ENCODE results near the gene FREM1. TPM values are rescaled to one million over a fixed set of nuclear protein-coding genes. Genes with fewer than 3 reads are reported as not detected.

The FREM1 gene
- total and polyA plus RNA-seq, 2 of the 13 experiments (the other 11 are each of a cell fraction or from before 2014, with no cell fraction given) = 64.3 to 202 TPM

GRCh38 chr9:14908295-14909180 is 1.7 kb downstream of the FREM1 start (continued):
- TF ChIP-seq MYPOP (CRISPR knock-in tag; IDR thresholded peaks at IDR 0.05) (0 out of 2 replicates have a peak, but pooled peaks have one; percentile 43), ZNF503 (CRISPR knock-in tag; IDR thresholded peaks at IDR 0.05) (peak; percentile 9; the same call in 1 of the 2 replicates), HNF1A (IDR thresholded peaks at IDR 0.05; ENCODE audit: low read depth) (peak; percentile 49), HNF1A (CRISPR knock-in tag; IDR thresholded peaks at IDR 0.05; ENCODE audit: borderline replicate concordance) (peak; percentile 88; the same call in 1 of the 2 replicates), CREB1 (IDR thresholded peaks at IDR 0.05) (no peak), CREB1 (CRISPR knock-in tag; IDR thresholded peaks at IDR 0.05) (peak; percentile 45; the same call in 1 of the 2 replicates), FOXA3 (CRISPR knock-in tag; IDR thresholded peaks at IDR 0.05) (peak; percentile 71), ASH2L (IDR thresholded peaks at IDR 0.05; ENCODE audit: insufficient read length, low read depth, low read length) (peak; percentile 19), PHF8 (CRISPR knock-in tag; IDR thresholded peaks at IDR 0.05) (0 out of 2 replicates have a peak, but pooled peaks have one; percentile 10), SAFB2 (CRISPR knock-in tag; IDR thresholded peaks at IDR 0.05; ENCODE audit: borderline replicate concordance, low read depth) (no peak), EP300 (IDR thresholded peaks at IDR 0.05; ENCODE audit: low read depth in 2 of 2, low read length in 2 of 2) (peak in 1 of 2 experiments; percentile 63; a peak in 2 of 4 replicates), EP300 (CRISPR knock-in tag; IDR thresholded peaks at IDR 0.05; ENCODE audit: borderline replicate concordance) (no peak), FOXA1 (IDR thresholded peaks at IDR 0.05) (no peak), FOXA1 (CRISPR knock-in tag; IDR thresholded peaks at IDR 0.05) (peak; percentile 45; the same call in 1 of the 2 replicates)
- TF ChIP-seq, protein P1, sequence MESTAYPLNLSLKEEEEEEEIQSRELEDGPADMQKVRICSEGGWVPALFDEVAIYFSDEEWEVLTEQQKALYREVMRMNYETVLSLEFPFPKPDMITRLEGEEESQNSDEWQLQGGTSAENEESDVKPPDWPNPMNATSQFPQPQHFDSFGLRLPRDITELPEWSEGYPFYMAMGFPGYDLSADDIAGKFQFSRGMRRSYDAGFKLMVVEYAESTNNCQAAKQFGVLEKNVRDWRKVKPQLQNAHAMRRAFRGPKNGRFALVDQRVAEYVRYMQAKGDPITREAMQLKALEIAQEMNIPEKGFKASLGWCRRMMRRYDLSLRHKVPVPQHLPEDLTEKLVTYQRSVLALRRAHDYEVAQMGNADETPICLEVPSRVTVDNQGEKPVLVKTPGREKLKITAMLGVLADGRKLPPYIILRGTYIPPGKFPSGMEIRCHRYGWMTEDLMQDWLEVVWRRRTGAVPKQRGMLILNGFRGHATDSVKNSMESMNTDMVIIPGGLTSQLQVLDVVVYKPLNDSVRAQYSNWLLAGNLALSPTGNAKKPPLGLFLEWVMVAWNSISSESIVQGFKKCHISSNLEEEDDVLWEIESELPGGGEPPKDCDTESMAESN (CRISPR knock-in tag; conservative IDR thresholded peaks at IDR 0.05) = 0 out of 2 replicates have a peak, but pooled peaks have one; percentile 40
